ENCODE data around the gene HOXB4.

HOXB4 gene

DNA sequence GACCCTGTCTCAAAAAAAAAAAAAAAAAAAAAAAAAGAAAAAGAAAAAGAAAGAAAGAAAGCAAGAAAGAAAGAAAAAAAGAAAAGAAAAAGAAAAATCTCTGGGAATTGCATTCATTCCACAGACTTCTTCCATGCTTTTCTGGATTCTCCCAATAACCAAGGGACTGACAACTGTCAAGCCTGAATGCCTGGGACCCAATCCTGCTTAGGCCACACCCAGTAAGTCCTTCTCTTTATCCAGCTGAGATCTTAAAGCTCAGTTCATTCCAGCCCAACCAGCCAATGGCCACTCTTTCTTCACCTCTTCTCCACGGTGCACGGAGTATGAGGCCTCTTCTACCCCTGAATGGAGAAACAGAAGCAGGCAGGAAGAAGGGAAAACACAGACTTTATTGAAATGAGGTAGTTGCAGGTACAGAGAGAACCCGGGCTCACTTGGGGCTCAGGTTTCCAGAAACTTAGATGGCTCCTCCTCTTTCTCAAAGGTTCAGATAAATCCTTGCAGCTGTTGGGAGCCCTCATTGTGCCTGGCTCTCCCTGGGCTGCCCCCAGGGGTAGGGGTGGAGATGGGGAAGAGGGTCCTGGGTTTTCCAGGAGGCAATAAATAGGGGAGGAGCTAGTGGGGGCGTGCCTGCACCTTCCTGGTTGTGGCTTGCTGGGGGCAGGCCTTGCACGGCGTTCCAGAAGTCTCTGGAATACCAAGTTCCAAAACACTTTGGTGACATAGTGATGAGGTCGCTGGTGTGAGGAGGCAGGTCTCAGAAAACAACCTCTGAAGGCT, 49.8 kb downstream of the HOXB4 start:
- no peak overlapping the region for H3K4me3 ChIP-seq (ENCODE audit: low read depth, low read length)
- DNase-seq (ENCODE audit: low read depth) = no peak
- TF ChIP-seq, protein P1, sequence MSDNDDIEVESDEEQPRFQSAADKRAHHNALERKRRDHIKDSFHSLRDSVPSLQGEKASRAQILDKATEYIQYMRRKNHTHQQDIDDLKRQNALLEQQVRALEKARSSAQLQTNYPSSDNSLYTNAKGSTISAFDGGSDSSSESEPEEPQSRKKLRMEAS (IDR thresholded peaks at IDR 0.05; ENCODE audit: low read depth, low read length) = no peak
- TF ChIP-seq POLR2A (IDR thresholded peaks at IDR 0.05; ENCODE audit: extremely low read depth, insufficient read length) (no peak), MYC (IDR thresholded peaks at IDR 0.05; ENCODE audit: low read depth, low read length) (no peak)
- TF ChIP-seq, protein P2, sequence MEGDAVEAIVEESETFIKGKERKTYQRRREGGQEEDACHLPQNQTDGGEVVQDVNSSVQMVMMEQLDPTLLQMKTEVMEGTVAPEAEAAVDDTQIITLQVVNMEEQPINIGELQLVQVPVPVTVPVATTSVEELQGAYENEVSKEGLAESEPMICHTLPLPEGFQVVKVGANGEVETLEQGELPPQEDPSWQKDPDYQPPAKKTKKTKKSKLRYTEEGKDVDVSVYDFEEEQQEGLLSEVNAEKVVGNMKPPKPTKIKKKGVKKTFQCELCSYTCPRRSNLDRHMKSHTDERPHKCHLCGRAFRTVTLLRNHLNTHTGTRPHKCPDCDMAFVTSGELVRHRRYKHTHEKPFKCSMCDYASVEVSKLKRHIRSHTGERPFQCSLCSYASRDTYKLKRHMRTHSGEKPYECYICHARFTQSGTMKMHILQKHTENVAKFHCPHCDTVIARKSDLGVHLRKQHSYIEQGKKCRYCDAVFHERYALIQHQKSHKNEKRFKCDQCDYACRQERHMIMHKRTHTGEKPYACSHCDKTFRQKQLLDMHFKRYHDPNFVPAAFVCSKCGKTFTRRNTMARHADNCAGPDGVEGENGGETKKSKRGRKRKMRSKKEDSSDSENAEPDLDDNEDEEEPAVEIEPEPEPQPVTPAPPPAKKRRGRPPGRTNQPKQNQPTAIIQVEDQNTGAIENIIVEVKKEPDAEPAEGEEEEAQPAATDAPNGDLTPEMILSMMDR (IDR thresholded peaks at IDR 0.05; ENCODE audit: low read depth, low read length) = no peak

DNA sequence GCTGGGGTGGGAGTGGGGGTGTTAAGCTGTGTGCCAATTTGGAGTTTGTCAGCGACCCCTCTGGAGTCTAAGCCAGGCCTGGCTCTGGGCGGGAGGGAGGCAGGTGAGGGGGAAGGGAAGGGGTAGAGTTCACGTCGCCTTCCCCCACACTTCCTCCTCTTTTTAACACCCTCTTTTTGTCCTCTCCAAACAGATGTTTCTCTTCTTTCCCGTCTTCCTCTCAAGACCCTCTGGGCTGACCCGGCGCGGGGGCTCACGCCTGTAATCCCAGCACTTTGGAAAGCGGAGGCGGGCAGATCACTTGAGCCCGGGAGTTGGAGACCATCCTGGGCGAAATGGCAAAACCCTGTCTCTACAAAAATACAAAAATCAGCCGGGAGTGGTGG, 50.6 kb downstream of the HOXB4 start:
- DNase-seq (ENCODE audit: low read depth) = no peak
- no peak for TF ChIP-seq MYC (IDR thresholded peaks at IDR 0.05; ENCODE audit: low read depth, low read length)
- TF ChIP-seq, protein P2 (IDR thresholded peaks at IDR 0.05; ENCODE audit: low read depth, low read length) = no peak
- no peak for TF ChIP-seq POLR2A (IDR thresholded peaks at IDR 0.05; ENCODE audit: extremely low read depth, insufficient read length)
- TF ChIP-seq, protein P1 (IDR thresholded peaks at IDR 0.05; ENCODE audit: low read depth, low read length) = no peak
- H3K4me3 ChIP-seq (ENCODE audit: low read depth, low read length) = no peak overlapping the region

DNA sequence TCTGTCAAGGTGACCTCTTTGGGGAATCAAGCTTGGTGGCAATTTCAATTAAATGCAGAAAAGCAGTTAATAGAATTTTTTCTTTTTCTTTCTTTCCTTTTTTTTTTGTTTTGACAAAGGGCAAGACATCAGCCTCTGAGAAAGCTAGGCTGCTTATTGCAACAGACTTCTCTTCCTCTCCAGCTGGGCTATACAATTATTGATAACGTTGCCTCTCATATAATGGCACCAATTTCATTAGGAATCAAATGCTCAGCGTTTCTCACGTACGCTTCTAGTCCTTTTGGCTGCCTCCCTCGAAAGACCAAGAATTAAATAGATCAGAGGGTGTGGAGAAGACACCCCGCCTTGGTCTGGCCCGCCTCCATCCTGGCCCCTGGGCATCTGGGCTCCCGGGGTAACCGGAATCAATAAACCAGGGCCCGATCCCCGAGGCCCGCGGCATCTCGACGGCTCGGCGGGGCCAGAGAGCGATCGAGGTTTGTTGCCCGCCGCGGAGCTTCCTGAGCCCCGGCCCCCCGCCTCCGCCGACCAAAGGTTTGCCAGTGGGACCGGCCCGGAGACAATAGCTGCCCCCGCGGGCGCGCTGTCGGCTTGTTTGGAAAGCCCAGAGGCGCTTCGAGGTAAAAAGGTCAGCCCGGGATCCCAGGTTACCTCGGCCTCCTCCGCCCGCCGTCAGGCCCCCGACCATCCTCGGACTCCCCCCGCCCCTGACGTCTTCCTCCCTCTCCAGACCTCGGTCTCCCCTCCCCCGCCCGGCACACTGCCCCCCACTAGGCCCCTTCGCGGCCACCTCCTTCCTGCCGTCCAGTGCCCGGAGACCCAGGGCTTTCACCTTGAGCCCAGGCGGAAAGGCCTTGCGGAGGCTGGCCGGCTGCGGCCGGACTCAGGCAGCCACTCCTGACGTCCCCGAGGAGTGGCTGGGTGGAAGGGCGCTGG, 51.3 kb downstream of the HOXB4 start:
- no peak overlapping the region for H3K4me3 ChIP-seq (ENCODE audit: low read depth, low read length)
- TF ChIP-seq, protein P2 (IDR thresholded peaks at IDR 0.05; ENCODE audit: low read depth, low read length) = no peak
- TF ChIP-seq, protein P1 (IDR thresholded peaks at IDR 0.05; ENCODE audit: low read depth, low read length) = no peak
- TF ChIP-seq POLR2A (IDR thresholded peaks at IDR 0.05; ENCODE audit: extremely low read depth, insufficient read length) (no peak), MYC (IDR thresholded peaks at IDR 0.05; ENCODE audit: low read depth, low read length) (no peak)
- DNase-seq (ENCODE audit: low read depth) = no peak
